Stimulated activated CD4-positive, alpha-beta T cell treated with anti-CD3 and anti-CD28 coated beads, Interleukin-4, amount 100 ng/mL, for 24 hours (primary cell): ENCODE measurements around the gene BAMBI.

Experiments
- DNase-seq: peaks from one replicate; pipeline ENCODE4 v3.0.0-alpha.2; 2020

BAMBI gene

DNA sequence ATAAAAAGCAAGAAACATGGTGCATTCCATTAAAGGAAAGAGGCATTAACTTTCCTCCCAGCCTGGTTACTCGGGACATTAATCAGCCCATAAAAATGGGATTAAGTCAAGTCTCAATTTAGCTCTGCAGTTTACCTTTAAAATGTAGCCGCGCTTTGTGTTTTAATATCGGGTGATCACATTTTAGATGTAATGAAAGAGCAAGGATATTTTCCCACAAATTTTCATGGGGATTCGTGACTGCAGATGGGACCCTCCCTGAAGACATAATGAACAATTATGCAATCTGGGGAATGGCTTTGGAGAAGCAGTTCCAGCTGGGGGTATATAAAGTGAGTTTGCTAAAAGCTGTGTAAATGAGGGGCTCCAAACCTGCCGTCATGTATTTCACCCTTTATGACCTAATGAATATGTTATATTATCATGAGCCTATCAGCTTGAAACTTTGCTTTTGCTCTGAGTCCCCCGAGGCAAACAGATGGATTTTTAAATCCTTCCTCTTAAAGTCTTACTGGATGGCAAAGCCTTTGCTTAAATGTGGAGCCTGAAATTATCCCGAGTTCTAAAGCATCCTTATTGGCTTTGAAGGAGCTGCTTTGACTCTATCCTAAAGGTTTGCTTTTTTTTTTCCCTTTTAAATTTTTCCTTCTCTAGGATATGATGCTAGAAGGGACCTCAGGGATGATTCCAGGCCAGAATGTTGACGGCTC, 31.8 kb downstream of the BAMBI start:
- no peak for DNase-seq

DNA sequence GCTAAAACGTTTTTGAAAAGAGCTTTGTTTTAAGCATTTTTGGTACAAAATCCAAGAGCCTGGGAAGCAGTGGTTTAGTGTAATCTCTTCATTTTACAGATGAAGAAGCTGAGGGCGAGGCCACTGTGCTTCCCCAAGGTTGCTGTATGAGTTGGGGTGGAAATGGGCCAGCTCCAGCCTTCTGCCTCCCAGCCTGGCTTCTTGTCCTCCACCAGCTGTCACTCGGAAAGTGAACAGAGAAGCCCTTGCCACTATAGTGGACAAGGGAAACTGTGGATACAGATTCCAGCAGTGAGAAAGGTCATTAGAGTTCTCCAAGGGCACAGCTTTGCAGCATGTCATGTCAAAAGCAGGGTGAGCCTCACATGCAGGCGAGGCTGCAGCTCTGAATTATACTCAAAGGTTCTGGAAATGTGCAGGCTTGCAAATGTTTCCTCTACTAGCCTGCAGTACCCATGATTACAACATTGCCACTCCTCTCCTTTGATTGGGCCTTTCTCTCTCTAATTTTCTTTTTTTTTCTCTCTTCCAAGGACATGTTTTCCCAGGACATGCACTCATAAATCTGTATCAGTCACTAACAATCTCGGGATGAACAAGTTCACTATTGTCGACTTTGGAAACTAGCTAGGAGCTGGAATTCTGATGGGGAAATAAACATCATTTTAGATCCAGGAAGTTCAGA, 33.0 kb downstream of the BAMBI start:
- DNase-seq = no peak

DNA sequence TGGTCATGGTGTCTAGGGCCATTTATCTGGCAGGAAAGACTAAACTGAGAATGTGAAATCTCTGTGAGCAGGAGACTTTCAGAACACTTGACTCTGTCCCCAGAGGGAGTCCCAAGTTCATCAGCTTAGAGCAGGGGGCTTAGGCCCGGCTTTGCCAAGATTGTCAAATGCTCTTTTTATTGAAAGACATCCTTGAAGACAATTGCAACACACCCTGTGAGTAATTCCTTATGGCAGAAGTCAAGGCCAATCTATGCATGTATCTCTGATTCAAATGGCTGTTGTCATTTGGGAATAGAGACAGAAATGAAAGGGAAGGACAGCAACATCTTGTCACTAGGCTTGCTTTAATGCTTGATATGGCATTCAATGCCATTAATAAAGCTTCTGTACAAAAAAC, 33.7 kb downstream of the BAMBI start:
- no peak for DNase-seq

DNA sequence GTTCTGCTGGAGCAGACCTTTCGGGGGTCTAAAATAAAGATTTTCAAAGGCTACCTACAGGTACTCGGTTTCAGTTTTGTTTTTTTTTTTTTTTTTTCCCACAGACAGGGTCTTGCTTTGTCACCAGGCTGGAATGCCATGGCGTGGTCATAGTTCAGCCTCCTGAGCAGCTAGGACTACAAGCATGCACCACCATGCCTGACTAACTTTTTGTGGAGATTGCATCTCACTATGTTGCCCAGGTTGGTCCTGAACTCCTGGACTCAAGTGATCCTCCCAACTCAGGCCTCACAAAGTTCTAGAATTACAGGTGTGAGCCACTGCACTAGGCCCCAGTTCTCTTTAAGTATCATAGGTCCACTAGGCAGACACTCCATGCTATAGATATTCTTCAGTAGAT, 34.5 kb downstream of the BAMBI start:
- DNase-seq = no peak

DNA sequence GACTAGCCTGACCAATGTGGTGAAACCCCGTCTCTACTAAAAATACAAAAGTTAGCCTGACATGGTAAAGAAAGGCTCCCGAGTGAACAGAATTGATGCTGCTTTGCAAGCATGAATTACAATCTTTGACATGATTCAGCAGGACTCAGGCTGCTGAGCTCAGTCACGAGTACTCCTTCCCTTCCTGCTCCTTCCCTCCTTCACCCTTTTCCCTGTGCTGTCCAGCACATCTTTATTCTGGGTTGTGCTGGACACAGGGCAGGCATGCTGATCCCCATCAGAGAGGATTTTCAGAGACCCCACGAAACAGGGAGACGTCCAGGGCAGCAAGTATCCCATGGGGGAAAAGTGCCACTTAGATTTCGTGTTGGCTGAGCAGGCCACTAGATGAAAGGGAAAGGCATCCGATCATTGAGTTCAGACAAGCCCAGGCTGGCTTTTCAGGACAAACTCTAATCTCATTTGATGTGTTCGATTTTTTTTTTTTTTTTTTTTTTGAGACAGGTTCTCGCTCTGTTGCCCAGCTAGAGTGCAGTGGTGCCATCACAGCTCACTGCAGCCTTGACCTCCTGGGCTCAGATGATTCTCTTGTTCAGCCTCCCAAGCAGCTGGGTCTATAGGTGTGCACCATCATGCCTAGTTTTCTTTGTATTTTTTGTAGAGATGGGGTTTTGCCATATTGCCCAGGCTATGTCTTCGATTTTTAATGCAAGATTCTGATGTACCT, 36.5 kb downstream of the BAMBI start:
- DNase-seq = no peak

DNA sequence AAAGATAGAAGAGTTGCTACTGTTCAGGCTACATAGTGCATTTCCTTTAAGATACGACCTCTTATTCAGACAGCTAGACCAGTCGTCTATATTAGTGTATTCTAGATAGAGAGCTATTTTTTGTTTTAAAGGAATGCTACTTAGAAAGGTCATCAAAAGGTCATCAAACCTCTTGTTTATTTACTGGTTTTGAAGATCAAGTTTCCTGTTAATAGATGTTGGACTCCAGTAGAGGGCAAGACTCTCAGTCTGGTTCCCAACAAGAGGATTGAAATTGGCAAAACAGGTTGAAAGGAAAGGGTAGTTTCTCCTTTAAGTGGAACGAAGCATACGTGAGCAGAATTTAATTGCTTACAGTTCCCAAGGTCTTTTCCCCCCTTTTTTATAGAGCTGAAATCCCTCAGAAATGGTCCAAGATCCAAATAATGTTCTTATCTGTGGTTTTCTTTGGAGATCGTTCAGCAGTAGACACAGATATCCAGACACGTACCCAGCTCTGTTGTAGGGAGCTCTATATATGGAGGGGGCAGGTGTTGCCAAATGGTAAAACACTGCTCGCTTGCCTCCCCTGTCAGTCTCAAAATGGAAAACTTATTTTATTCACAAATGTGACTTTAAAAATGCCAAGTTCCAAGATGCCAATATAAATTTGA, 37.2 kb downstream of the BAMBI start:
- DNase-seq = no peak

DNA sequence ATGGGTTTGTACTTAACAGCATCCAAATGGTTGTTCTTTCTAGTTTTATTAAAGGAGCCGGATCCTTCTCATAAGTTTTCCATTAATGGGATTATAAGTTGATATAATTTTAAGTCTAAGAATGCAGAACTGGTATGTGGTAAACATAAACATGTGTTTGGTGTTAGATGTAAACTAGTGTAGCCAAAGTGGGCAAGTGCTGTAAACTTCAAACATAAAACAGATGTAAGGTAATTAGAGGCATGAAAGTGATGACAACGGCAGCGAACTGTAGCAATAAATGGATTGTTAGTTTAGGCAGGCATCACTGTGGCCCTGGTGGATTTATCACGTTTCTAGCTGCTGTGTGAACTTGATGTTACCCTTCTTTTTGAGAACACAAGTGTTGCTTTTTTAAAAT, 37.9 kb downstream of the BAMBI start:
- DNase-seq = no peak

DNA sequence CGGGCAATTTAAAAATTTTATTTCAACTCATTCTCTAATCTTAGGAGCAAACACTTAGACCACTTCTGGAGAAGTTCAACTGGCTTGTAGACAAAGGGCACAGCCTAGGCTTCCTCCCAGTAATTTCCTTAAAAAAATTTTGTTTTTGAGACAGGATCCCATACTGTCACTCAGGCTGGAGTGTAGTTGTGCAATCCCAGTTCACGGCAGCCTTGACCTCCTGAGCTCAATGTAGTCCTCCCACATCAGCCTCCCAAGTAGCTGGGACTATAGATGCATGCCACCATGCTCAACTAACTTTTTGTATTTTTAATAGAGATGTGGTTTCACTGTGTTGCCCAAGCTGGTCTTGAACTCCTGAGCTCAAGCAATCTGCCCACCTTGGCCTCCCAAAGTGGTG, 38.4 kb downstream of the BAMBI start:
- DNase-seq = no peak

DNA sequence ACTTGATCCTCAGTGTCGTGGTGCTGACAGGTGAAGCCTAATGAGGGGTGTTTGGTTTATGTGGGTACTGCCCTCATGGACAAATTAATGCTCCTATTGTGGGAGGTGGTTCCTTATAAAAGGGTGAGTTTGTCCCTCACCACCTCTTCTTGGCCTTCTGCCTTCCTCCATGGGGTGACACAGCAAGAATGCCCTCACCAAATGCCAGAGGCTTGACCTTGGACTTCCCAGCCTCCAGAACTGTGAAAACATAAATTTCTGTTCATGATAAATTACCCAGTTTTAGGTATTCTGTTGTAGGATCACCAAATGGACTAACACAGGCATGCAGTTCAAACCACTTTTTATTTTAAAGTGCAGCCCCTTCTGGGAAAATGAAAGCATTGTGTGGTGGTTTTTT, 39.4 kb downstream of the BAMBI start:
- DNase-seq = no peak

DNA sequence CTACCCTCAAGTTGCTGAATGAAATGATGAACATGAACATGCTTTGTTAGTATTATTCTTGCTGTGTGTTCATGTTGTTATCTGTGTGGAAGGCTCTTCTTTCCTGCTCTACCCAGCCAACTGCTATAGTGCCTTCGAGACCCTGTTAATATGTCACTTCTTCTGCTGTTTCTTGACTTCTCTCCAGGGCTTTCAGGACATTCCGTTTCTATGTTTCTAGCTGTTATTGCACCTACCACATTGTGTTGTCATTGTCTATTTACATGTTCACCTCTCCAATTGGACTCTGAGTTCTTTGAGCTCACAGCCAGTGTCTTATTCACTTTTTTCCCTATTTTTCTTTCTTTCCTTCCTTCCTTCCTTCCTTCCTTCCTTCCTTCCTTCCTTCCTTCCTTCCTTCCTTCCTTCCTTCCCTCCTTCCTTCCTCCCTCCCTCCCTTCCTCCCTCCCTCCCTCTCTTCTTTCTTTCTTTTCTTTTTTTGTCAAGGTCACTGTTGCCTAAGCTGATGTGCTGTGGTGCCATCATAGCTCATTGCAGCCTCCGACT, 40.4 kb downstream of the BAMBI start:
- DNase-seq = no peak

DNA sequence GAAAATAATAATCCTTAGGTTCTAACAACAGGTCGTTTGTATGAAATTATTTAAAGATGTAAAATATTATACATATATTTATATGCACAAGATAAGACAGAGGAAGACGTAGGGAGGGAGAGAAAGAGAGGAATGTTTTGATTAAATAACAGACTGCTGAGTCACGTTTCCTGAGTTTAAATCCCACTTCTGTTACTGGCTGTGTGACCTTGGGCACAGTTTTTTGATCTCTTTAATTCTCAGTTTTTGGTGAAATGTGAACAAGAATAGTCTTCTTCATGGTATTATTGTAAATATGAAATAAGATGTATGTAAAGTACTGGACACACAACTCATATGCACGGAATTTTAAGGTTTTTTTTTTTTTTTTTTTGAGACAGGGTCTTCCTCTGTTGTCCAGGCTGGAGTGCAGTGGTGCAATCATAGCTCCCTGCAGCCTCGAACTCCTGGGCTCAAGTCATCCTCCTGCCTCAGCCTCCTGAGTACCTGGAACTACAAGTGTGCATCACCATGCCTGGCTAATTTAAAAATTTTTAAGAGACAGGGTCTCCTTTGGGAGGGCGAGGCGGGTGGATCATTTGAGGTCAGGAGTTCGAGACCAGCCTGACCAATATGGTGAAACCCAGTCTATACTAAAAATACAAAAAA, 42.6 kb downstream of the BAMBI start:
- DNase-seq = no peak

DNA sequence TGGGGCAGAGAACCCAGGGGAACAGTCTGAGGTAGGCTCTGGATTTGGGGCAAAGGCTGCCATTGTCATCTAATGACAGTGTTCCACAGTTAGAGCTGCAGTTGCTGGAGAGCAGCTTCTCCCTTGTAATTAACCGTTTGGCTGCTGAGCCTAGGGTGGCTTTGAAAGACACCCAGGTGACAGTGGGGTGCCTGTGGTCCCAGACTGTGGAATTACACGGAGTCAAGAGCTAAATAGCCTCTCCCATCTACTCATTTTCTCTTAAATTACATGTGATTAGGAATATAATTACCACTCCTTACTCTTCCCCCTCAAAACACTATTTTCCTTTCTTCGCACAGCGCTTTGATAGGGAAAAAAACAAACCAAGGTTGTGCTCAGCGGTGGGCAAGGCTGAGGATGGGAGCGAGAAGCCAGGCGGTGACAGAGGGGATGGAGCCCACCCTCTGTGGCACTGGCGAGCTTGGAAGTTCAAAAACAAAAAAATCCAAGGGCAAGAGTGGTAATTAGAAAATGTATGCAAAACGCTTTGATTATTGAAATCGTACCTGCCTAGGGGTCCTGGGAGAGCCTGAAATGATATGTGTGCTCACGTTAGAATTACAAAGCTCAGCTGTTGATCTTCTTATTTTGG, 44.1 kb downstream of the BAMBI start:
- DNase-seq = no peak

DNA sequence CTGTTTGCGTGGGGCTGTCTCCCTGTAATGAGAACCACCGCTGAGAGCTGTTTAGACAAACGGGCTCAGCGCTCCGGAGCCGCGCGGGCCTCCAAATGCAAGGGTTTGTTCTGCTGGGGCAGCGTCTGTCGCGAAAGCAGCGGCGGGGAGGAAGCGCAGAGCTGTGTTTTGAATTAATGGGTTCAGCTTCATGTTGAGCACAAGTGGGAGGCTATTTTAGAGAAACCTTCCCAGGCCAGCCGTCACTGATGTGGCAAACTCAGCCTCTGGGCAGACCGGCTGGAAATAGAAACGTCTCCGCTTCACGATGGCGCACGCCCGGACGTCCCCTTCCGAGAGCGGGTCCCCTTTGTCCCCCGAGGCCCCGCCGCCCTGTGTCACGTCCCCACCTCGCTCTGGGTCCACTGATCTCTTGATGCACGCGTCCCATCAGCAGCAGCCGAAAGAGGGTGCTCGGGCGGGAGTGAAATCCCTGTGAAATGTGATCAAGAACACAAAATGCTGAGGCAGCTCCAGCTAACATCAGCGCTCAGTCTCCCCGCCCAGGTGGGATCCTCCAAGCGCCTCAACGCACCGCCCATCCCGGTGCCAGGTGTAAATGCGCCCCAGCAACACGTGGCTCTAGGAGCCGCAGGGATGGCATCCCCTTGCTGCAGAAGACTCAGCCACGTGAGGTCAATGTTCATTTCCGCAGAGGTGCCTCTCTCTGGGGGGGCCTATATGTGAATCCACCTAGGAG, 44.9 kb downstream of the BAMBI start:
- DNase-seq = no peak

DNA sequence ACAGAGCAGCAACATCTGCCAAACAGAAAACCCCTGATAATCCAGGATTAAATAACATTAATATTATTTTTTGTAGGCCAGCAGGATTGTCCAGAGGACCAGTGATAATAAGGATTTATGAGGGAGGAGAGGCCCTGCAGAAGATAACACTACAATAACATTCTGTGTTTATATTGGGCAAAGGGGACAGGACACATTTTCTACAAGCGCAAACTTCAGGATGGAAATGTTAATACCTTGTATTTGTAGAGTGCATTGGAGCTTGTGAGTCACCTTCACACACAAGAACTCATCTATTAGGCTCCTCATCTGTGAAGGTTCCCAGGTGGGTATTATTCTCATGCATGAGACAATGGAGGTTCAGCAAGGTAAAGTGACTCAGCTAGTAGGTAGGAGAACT, 51.0 kb downstream of the BAMBI start:
- no peak for DNase-seq

DNA sequence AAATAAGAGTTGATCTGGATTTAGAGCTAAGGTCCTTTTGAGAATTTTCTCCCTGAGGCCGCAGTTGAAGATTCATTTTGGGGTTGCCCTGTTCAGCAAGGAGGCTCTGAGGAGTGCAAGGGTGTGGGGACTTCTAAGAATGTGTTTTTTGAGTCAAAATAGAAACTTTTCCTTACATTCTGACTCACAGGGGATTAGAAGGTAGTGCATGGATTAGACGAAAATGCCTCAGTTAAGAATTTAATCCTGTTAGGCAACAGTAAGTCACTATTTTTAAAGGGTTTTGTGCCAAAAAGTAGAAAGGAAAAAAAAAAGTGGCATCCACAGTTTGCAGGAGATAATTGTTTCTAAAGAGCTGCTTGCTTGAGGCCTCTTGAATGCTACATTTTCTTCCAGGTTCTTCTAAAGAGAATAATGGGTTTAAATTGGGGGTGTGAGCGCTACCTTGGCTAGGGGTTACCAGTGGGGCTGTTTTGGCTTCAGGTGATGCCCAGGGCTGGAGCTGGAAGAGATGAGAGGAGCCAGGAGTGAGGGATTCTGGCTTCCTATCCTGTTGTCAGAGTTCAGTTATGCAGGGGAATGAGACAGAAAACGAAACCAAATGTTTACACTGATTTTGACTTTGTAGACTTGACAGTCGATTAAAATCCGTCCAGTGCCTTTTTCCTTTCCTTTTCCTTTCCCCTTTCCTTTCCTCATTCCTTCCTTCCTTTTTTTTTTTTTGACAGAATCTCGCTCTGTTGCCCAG, 52.9 kb downstream of the BAMBI start:
- DNase-seq = no peak

DNA sequence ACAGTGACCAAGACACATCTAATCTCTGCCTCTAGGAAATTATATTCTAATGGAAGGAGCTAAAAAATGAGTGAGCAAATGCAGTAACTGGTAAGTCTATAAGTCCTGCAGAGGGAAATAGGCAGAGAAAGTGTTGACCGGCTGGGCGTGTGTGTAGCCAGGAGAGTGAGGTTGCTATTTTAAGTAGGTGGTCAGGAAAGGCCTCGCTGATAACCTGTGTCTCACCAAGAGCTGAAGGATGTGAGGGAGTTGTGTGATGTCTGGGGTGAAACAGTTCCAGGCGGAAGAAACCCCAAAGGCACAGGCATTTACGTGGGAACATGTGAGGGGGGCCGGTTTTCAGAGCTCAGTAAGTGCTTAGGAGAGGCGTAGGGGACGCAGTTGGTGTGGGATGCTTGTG, 54.8 kb downstream of the BAMBI start:
- DNase-seq = no peak
